DMS153 treated with DMSO at 0.1 percent for 48 hours (cell line): Measurements from ENCODE around the gene CLPTM1L.
"Not testable (repeated sequence)": the region's sequence is repeated elsewhere in the genome, so short reads cannot be mapped to it uniquely, and the experiment has no call there.

Experiments used
- DNase-seq: peaks from one replicate; lab custom pipeline; 2025; ENCODE audit not compliant: unreplicated experiment; lab: John Stamatoyannopoulos, UW

CLPTM1L gene

DNA sequence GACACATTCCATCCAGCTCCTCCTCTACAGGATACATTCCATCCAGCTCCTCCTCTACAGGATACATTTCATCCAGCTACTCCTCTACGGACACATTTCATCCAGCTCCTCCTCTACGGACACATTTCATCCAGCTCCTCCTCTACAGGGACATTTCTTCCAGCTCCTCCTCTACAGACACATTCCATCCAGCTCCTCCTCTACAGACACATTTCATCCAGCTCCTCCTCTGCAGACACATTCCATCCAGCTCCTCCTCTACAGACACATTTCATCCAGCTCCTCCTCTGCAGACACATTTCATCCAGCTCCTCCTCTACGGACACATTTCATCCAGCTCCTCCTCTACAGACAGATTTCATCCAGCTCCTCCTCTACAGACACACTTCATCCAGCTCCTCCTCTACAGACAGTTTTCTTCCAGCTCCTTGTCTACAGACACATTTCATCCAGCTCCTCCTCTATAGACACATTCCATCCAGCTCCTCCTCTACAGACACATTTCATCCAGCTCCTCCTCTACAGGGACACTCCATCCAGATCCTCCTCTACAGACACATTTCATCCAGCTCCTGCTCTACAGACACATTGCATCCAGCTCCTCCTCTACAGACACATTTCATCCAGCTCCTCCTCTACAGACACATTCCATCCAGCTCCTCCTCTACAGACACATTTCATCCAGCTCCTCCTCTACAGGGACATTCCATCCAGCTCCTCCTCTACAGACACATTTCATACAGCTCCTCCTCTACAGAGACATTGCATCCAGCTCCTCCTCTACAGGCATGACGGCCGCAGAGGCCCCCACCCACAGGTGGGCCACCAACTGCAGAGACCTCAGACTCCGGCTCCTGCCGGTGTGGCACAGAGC, 16.4 kb downstream of the CLPTM1L start:
- DNase-seq = not testable (repeated sequence)

DNA sequence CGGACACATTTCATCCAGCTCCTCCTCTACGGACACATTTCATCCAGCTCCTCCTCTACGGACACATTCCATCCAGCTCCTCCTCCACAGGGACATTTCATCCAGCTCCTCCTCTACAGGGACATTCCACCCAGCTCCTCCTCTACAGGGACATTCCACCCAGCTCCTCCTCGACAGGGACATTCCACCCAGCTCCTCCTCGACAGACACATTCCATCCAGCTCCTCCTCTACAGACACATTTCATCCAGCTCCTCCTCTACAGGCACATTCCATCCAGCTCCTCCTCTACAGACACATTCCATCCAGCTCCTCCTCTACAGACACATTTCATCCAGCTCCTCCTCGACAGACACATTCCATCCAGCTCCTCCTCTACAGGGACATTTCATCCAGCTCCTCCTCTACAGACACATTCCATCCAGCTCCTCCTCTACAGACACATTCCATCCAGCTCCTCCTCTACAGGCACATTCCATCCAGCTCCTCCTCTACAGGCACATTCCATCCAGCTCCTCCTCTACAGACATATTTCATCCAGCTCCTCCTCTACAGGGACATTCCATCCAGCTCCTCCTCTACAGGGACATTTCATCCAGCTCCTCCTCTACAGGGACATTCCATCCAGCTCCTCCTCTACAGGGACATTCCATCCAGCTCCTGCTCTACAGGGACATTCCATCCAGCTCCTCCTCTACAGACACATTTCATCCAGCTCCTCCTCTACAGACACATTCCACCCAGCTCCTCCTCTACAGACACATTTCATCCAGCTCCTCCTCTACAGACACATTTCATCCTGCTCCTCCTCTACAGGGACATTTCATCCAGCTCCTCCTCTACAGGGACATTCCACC, 17.8 kb downstream of the CLPTM1L start:
- not testable (repeated sequence) for DNase-seq

DNA sequence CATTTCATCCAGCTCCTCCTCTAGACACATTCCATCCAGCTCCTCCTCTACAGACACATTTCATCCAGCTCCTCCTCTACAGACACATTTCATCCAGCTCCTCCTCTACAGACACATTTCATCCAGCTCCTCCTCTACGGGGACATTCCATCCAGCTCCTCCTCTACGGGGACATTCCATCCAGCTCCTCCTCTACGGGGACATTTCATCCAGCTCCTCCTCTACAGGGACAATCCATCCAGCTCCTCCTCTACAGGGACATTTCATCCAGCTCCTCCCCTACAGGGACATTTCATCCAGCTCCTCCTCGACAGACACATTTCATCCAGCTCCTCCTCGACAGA, 18.4 kb downstream of the CLPTM1L start:
- DNase-seq = not testable (repeated sequence)

DNA sequence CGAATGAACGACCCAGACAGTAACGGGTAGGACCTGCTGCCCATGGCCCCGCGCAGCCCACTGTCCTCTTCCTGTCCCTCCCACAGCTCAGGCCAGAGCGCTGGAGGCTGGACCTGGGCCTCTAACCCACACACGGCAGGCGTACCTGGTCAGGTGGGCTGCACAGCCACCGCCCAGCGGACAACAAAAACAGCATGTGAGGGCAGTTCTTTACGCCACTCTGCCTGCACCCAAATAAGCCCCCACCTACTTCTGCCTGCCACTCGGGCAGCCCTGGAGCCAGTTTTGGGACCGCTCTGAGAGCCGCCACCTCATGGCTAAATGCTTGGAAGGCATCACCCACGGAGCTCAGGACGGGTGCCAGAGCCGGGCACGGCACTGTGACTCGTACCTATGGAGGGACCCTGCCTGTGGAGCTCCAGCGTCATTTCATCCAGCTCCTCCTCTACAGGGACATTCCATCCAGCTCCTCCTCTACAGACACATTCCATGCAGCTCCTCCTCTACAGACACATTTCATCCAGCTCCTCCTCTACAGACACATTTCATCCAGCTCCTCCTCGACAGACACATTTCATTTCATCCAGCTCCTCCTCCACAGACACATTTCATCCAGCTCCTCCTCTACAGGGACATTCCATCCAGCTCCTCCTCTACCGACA, 18.9 kb downstream of the CLPTM1L start:
- no peak for DNase-seq

DNA sequence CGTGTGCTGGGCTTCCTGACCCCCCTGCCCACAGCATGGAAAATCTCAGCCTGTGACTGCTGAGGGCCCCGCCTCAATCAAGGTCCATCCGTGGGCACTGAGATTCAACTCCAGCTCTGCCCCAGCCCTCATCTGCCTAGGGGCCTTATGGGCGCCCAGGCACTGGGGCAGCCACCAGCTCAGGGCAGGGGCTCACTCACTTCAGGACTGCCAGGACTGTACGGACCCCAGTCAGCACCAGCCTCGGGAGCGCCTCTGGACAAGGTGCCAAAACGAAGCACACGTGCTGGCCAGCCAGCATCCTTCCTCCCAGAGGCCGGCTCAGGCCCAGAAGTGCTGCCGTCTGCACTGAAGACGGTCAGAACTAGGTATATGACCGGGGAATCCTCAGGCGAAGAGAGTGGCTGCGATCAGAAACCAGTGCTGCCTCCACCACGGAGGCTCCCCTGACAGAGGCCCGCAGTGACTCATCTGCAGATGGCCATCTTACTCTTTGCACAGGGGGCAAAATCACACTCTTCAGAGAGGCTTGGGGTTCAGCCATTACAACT, 19.6 kb downstream of the CLPTM1L start:
- DNase-seq = no peak

DNA sequence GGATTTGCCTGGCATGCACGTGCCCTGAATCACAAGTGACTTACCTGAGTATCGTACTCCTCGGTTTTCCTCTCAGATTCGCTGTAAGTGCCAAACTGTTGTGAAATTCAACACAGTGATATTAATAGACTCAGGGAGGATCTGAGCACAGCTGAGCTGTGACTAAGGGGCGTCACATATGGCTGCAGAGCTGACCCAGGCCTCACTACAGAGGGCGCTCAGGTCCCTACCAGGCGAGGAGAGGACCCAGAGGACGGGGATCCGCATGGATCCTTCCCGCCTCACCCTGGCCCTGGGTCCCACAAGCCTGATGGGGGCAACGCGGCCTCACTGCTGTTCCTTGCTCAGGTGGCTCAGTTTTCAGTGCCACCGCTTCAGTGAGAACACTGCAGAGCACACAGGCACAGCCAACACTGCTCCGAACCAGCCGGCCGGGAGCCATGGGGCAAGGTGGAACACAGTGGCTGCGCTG, 20.1 kb downstream of the CLPTM1L start:
- DNase-seq = no peak

DNA sequence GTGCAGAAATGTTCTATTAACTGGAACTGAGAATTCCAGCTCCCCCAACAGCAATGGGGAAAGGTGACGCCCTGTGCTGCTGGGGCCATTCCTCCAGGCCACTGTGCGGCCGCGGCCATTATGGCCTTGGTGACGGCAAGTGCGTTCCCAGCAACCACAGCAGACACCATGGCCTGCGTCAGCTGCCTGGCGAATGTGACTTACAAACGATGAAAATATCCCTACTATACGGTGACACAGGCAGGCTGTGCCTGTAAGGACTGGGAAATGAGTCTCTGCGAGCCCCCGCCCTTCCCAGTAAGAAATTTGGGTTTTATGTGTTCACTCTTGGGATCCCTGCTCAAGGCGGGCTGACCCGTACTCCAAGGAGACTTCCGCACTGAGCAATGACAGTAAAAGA, 20.6 kb downstream of the CLPTM1L start:
- no peak for DNase-seq

DNA sequence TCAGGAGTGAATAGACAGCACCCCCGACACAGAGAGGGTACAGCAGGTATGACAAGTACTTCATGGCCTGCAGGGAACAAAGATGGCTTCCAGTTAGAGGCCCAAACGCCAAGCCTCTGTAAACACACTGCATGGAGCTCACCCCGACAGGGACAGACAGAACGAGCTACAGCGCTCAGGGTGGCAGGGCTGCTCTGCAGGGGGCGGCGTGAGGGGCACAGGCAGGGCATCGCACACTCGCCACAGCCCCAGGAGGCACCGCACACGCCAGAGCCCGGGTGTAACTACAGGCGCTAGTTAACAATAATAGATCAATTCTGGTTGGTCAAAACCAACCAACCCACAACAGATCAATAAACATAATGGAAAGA, 21.1 kb downstream of the CLPTM1L start:
- DNase-seq = no peak

DNA sequence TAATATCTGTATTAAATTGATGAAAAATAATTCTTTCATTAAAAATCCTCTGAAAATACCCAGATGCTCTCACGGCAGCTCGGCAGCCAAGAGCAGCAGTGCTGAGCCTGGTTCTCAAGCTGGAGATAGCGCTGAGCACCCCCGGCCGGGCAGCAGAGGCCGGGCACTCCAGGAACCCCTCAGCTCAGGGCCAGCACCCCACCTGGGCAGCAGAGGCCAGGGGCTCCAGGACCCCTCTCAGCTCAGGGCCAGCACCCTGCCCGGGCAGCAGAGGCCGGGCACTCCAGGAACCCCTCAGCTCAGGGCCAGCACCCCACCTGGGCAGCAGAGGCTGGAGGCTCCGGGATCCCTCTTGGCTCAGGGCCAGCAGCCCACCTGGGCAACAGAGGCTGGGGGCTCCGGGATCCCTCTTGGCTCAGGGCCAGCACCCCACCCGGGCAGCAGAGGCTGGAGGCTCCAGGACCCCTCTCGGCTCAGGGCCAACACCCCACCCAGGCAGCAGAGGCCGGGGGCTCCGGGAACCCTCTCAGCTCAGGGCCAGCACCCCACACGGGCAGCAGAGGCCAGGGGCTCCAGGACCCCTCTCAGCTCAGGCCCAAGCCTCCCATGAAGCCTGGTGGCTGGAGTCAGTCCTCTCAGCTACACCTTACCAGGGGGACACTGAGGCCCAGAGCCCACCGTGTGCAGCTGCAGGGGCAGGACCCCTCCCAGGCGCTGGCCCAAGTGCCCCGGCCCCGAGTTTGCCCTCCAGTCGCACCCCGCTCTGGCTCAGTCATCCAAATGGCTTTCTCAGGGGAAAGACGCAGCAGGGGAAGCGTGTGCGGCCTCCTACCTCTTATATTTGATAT, 21.7 kb downstream of the CLPTM1L start:
- DNase-seq = no peak

DNA sequence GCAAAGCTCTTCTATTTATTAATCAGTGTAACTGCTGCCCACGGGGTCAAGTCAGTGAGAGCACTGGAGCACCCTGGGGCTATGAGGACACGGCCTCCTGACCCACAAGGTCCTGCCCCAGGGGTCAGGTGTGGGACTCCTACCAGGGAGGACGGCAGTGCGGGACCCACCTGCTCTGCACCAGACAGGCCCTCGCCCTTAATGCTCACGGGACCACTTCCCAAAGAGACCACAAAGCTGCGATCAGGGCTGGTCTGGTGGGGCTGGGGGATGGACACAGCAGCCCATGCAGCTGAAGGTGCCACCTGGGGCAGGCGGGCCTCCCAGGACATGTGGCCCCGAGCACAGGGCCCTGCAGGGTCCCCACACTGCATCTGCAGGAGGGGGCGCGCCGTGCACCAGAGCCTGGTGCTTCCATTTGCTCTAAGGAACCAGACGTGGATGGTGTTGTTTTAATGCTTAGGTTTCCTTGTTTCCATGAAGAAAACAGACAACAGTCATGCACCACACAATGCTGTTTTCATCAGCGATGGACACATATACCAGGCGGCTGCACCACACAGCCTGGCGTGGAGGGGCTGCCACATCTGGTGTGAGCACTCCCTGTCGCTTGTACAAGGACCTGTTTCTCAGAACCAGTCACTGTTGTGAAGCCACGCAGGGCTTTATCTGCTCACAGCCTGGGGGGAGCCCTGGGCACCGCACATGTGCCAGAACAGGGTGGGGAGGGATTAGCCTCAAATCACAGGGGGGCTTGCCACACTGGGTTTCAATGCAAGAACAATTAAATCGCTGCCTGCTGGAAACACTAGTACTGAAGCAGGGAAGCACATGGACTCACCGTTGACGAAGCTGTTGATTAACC, 22.6 kb downstream of the CLPTM1L start:
- DNase-seq = no peak

DNA sequence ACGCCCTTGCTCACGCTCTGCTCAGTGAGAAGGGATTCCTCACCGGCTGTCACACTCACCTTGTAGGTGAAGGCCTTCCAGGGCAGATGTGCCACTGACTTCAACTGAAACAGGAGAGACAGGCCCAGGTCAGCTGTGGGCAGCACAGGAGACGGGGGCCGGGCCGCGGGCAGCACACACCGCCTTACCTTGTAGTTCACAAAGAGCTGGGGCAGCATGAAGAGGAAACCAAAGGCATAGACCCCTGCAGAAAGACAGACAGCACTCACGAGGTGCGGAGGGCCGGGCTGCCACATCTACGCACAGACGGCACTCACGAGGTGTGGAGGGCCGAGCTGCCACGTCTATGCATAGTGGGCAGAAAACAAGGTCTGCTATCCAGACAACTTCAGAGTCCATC, 23.3 kb downstream of the CLPTM1L start:
- no peak for DNase-seq

DNA sequence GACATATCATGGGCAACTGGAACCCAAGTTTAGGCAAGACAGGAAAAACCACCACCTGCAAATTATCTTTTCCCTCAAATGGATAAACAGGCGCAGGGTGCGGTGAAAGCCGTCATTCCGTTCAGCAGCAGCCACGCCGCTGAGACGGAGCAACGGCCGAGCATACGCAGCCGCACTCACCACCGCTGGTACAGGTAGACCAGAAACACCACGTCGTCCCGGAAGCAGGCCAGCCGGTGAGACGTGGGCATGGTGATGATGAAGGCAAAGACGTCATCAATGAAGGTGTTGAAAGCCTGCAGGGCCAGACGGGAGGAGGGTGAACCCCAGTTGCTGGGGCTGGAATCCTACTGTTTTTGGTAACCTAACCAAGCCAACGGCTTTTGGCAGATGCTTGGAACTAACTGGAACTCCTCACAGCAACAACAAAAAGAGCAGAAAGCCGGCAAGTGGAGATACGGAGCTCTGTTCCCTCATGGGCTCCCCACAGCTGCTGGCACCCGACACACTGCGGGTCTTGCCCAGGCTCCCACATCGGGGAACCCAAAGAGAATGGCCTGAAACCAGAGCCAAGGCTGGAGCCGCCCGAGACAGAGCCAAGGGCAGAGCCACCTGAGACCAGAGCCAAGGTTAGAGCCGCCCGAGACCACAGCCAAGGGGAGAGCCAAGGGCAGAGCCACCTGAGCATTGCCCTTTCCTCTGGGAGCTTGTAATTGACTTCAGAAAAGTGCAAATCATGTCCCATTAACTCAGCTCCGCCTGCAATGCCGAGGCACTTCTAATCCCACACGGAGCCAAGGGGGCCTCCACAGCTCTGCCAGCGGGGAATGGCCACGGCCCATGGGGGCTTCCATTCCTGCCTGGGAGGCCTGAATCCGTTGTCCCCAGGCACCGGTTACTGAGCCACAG, 24.2 kb downstream of the CLPTM1L start:
- DNase-seq = no peak

DNA sequence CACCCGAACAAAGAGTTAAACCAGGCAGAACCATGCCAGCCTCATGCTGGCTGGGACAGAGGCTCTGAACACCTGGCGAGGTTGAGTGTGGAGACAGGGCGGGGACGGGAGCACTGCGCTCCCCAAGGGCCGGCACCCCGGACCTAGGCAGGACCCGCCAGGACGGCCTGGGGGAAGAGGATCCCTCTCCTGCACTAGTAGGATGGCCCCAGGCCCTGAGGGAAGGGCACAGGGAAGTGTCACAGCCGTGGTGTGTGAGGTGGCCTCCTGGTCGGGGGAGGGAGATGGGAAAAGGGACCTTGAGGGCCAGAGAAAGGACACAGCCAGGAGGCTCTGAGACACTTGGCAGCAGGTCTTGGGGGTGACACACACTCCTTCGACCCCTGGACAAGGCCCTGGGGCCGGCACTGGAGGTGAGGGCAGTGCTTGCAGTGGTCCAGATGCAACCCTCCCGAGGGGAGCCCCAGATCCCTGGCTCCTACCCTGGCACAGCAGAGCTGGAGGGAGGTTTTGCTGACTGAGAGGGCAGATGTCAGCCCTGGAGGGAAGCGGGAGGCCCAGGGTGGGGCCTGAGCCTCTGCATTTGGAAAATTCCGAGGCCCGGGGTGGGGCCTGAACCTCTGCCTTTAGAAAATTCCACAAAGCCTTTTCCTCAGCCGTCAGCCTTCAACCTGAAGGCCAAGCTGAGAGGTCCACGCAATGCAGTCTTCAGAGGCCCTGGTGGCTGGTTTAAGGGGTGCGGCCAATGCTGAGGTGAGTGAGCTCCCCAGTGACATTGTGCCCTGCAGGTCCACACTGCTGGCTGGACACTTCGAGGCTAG, 25.3 kb downstream of the CLPTM1L start:
- no peak for DNase-seq

DNA sequence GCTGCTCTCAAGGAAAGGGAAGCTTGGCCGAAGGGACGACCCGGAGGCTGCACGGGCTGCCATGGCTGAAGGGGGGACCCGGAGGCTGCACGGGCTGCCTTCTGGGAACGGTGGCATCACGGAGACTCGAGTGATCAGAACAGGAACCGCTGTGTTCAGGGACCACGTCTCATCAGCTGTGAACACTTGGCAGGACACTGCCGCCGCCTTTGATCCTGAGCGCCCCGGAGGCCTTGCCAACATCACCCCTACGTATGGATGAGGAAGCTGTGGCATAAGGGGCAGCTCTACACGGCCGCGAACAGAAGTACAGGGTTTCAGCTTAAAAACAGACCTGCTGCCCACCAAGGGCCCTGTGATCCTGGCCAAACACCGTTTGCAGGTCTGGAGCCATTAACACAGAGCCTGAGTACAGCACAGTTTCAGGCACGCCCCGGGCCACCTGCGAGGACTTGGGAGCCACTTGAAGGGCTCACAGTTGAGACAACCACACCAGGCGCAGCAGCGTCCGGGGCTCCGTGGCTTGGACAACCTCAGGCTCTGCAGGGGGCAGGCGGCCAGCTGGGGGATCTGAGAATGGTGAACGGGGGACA, 26.1 kb downstream of the CLPTM1L start:
- DNase-seq = no peak

DNA sequence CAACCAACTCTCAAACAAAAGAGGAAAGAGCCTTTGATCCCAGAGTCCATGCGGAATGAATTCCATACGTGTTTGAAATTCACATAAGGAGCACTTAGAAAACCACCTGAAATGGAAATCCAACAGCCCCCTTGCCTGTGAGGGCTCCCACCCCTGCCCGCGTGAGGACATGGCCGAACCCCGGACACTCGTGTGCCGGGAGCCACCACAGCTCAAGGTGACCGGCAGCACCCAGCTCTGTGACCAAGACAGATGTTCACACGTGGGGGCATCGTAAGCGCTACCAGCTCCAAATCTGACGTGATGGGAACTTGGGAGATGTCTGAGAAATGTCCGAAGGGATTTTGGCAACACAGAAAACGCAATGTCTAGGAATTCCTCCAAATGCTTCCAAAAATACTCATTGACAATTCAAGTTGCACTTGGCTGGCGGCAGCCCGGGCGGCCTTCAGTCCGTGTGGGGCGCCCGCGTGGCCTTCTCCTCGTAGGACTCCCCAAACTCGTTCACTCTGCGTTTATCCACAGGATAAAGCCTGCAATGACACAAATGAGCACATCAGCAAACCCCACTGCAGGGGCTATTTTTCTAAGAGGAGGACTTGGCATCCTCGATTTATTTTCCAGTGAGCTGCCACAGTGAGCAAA, 26.9 kb downstream of the CLPTM1L start:
- DNase-seq = no peak

DNA sequence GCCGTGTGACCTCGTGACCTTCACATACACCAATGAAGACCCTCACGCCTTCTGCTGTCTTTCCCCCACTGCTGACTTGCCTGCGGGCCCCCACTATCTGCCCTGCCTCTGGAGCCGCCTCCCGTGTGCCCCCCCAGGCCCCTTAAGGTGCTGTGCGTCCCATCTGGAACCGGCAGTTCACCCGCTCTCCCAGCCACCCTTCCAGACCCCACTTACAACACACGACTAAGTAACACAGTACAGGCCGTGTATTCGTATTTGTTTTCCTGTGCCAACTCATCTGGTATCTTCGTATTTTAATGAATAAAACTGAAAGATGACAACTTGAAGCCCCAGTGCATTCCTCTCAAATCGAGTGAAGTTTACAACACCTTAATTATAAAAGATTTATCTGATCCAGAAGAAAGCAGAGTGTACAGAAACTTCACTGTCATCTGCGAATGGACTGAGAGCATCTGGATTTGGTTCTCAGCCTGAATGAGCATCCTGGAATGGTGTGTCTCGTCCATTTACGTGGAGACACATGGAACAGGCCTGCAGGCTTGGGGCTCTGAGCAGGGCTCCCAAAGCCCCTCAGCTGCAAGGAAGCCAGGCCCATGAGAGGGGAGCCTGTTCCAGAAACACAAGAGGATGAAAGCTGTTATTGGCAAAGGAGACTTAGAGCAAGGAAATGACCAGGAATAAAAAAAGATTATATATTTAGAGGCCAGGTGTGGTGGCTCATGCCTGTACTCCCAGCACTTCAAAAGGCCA, 28.1 kb downstream of the CLPTM1L start:
- DNase-seq = no peak
